Fibroblast of lung (primary cell): ENCODE data around the gene TRIM74. TPM values are rescaled to one million over a fixed set of nuclear protein-coding genes. Genes with fewer than 3 reads are reported as not detected.
"Not testable (repeated sequence)": the region's sequence is repeated elsewhere in the genome, so short reads cannot be mapped to it uniquely, and the experiment has no call there.

ENCODE experiments used
- DNase-seq, 2 donors: peaks; one replicate each; pipeline versions ENCODE4 v3.0.0 to v3.0.0-alpha.2; 2010; ENCODE audit warnings: low read depth in 2 of 2
- H2AFZ ChIP-seq: 2 replicates; pipeline ENCODE4 v1.5.1; 2012; ENCODE audit warnings: low read length, control low read depth, inconsistent platforms
- H3K27ac ChIP-seq: 2 replicates; pipeline ENCODE4 v1.5.1; 2011; ENCODE audit warnings: low read length, control low read depth; ENCODE audit not compliant: insufficient read depth
- H3K27me3 ChIP-seq: 2 replicates; pipeline ENCODE4 v1.5.1; 2011; ENCODE audit warnings: mild to moderate bottlenecking, low read length; ENCODE audit not compliant: control insufficient read depth, insufficient read depth
- H3K36me3 ChIP-seq: 2 replicates; pipeline ENCODE4 v1.5.1; 2011; ENCODE audit warnings: low read length; ENCODE audit not compliant: control insufficient read depth, insufficient read depth
- H3K4me1 ChIP-seq: 2 replicates; pipeline ENCODE4 v1.5.1; 2011; ENCODE audit warnings: low read length; ENCODE audit not compliant: control insufficient read depth, insufficient read depth; ENCODE audit errors: extremely low read depth
- H3K4me2 ChIP-seq: 2 replicates; pipeline ENCODE4 v1.5.1; 2011; ENCODE audit warnings: low read length, control low read depth; ENCODE audit not compliant: insufficient read depth; ENCODE audit errors: extremely low read depth
- H3K4me3 ChIP-seq, 4 experiments: fragments of 200-600 bp in 1 of 4; sonication (generic) in 1 of 4; replicated peaks in 1 of 4; 2 replicates each; pipeline ENCODE4 v1.5.1; 2011 to 2016; ENCODE audit warnings: low read length in 4 of 4, low read depth in 3 of 4, mild to moderate bottlenecking in 3 of 4, control low read depth in 2 of 4, inconsistent platforms in 1 of 4, mixed read lengths in 1 of 4; ENCODE audit not compliant: insufficient read depth in 1 of 4; ENCODE audit errors: control extremely low read depth in 1 of 4
- H3K79me2 ChIP-seq: 2 replicates; pipeline ENCODE4 v1.5.1; 2012; ENCODE audit warnings: mild to moderate bottlenecking, low read length, inconsistent platforms; ENCODE audit not compliant: control insufficient read depth, insufficient read depth
- H3K9ac ChIP-seq: 2 replicates; pipeline ENCODE4 v1.5.1; 2011; ENCODE audit warnings: mild to moderate bottlenecking, low read length, control low read depth; ENCODE audit not compliant: insufficient read depth
- H3K9me3 ChIP-seq: 2 replicates; pipeline ENCODE4 v1.5.1; 2012; ENCODE audit warnings: low read depth, low read length; ENCODE audit not compliant: control insufficient read depth, insufficient read depth
- H4K20me1 ChIP-seq: 2 replicates; pipeline ENCODE4 v1.5.1; 2011; ENCODE audit warnings: low read length; ENCODE audit not compliant: control insufficient read depth, insufficient read depth; ENCODE audit errors: extremely low read depth
- polyA plus RNA-seq, 2 donors: library from polyadenylated mRNA; depleted of rRNA in 1 of 2; stranded (reverse) in 1 of 2; unstranded in 1 of 2; fragments of >200 nt; gene quantifications; 2 replicates each; pipeline ENCODE4 v1.2.1, GENCODE V29; 2011 to 2012; ENCODE audit warnings: missing spikeins in 1 of 2
- total RNA-seq: library from RNA; depleted of rRNA; stranded (reverse); fragments of >200 nt; gene quantifications from 2 replicates; pipeline ENCODE4 v1.2.1, GENCODE V29; 2014
- TF ChIP-seq, protein P1 (sequence below), 2 donors: IDR thresholded peaks in 1 of 2; conservative IDR thresholded peaks in 1 of 2; 1 replicate in 1 of 2; 2 replicates in 1 of 2; pipeline ENCODE4 v1.5.1; 2011 to 2012; ENCODE audit warnings: low read length in 2 of 2, control low read depth in 1 of 2, inconsistent platforms in 1 of 2, low read depth in 1 of 2, mild to moderate bottlenecking in 1 of 2

Gene TRIM74
- total and polyA plus RNA-seq, 2 donors (not counting 1 experiment from before 2014, with no cell fraction given): not detected

DNA sequence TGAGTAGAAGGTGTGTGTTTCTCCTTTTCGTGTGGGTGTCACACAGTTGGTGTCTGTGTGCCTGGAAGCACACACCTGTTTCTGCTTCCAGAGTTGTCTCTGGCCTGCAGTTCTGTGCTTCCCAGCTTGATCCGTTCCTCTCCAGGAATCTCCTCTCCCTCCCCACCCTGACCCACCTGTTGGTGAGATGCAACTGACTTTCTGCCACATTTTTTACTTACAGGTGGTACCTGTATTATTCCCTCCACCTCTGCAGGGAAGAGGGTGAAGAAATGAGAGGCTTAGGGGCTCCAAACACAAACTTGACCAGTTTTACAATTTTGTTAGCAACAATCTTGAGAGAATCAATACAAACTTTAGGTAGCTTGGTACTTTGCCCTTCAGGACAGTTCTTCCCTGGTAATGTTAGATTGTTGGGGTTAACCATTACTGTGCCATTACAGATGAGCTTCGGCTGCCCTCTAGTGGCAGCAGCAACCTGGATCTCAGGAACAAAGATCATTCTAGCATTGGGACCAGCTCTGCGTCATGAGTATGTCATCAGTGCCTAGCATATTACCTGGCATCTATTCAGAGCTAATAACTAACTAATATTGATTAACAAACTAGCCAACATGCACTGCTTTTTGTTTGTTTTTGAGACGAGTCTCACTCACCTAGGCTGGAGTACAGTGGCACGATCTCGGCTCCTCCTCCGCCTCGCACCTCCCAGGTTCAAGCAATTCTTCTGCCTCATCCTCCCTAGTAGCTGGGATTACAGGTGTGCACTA lies 54.3 kb downstream of the TRIM74 start:
- H3K36me3 ChIP-seq, H3K79me2 ChIP-seq, H3K4me3 ChIP-seq, H3K9ac ChIP-seq, H3K9me3 ChIP-seq, H3K27ac ChIP-seq, H4K20me1 ChIP-seq, H2AFZ ChIP-seq, H3K27me3 ChIP-seq, H3K4me2 ChIP-seq, H3K4me1 ChIP-seq: not testable (repeated sequence)
- TF ChIP-seq, protein P1, sequence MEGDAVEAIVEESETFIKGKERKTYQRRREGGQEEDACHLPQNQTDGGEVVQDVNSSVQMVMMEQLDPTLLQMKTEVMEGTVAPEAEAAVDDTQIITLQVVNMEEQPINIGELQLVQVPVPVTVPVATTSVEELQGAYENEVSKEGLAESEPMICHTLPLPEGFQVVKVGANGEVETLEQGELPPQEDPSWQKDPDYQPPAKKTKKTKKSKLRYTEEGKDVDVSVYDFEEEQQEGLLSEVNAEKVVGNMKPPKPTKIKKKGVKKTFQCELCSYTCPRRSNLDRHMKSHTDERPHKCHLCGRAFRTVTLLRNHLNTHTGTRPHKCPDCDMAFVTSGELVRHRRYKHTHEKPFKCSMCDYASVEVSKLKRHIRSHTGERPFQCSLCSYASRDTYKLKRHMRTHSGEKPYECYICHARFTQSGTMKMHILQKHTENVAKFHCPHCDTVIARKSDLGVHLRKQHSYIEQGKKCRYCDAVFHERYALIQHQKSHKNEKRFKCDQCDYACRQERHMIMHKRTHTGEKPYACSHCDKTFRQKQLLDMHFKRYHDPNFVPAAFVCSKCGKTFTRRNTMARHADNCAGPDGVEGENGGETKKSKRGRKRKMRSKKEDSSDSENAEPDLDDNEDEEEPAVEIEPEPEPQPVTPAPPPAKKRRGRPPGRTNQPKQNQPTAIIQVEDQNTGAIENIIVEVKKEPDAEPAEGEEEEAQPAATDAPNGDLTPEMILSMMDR (conservative IDR thresholded peaks at IDR 0.05 in 1 of 2, IDR thresholded peaks at IDR 0.05 in 1 of 2; ENCODE audit: low read depth in 1 of 2, low read length in 2 of 2): peak; percentile 57 to 68
- DNase-seq: peak; percentile 47 to 62

DNA sequence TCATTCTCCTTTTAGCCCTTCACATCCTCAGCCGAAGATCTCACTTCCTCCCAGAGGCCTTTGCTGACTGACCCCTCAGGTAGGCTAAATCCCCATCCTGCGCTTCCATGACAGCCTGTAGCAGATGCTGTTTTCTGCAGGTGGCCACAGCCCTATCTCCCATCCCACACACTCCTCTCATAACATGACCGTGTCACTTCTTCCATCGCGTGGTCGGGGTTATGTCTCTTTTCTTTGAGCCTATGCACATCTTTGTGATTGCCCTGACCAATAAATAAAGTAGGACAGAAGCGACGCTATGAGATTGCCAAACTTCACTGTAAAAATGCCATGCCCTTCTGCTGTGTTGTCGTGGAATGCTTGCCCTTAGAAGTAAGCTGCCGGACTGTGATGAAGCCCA lies 55.5 kb downstream of the TRIM74 start:
- not testable (repeated sequence) for H3K4me1 ChIP-seq, H3K36me3 ChIP-seq, H2AFZ ChIP-seq, H3K9me3 ChIP-seq, H4K20me1 ChIP-seq, H3K4me3 ChIP-seq, H3K9ac ChIP-seq, DNase-seq, H3K27me3 ChIP-seq, H3K4me2 ChIP-seq, H3K79me2 ChIP-seq, H3K27ac ChIP-seq

DNA sequence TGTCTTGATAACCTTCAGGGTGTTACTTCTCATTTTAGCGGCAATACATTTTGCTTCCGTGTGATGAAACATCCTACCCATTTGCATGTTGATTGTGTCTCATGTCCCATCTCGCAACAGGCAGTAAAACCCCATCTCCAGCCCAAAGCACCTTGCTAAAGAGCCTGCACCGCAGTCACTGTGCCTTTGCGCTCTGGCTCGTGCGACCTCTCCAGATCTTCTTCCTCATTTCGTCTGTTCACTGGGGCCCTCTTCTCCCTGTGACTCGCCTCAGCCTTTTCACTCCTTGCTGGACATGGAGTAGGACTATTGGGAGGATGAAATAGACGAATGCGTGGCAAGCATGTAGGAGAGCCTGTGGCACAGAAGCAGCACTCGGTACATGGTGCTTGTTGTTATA lies 57.9 kb downstream of the TRIM74 start:
- not testable (repeated sequence) for H3K4me1 ChIP-seq, H3K36me3 ChIP-seq, H3K9me3 ChIP-seq, H3K27me3 ChIP-seq, H3K4me2 ChIP-seq, H3K4me3 ChIP-seq, H2AFZ ChIP-seq, H3K79me2 ChIP-seq, H3K27ac ChIP-seq, H4K20me1 ChIP-seq, DNase-seq, H3K9ac ChIP-seq

Other genes starting within 250 kb of the TRIM74 start
- gene TYW1B, start 141.3 kb downstream of the TRIM74 start, total RNA-seq: 2.6 and 6.1 TPM in 2 replicates
- gene TYW1B, start 141.3 kb downstream of the TRIM74 start, polyA plus RNA-seq: 0.97 and 4.7 TPM in 2 replicates
- gene POM121, start 44.4 kb downstream of the TRIM74 start, total RNA-seq: 3.1 and 4.8 TPM in 2 replicates
- gene POM121, start 44.4 kb downstream of the TRIM74 start, polyA plus RNA-seq: 6.3 and 10.0 TPM in 2 replicates
- gene SPDYE8, start 60.3 kb upstream of the TRIM74 start, total RNA-seq: not detected in 2 replicates
- not detected in 2 replicates for gene SPDYE8, start 60.3 kb upstream of the TRIM74 start, polyA plus RNA-seq
- gene SPDYE11, start 88.4 kb upstream of the TRIM74 start, total RNA-seq: not detected in 2 replicates
- gene SPDYE11, start 88.4 kb upstream of the TRIM74 start, polyA plus RNA-seq: not detected in 2 replicates
- gene SPDYE9, start 116.6 kb upstream of the TRIM74 start, total RNA-seq: not detected in 2 replicates
- not detected in 2 replicates for gene SPDYE9, start 116.6 kb upstream of the TRIM74 start, polyA plus RNA-seq